ENCODE measurements around the gene NASP.

Gene NASP, protein sequence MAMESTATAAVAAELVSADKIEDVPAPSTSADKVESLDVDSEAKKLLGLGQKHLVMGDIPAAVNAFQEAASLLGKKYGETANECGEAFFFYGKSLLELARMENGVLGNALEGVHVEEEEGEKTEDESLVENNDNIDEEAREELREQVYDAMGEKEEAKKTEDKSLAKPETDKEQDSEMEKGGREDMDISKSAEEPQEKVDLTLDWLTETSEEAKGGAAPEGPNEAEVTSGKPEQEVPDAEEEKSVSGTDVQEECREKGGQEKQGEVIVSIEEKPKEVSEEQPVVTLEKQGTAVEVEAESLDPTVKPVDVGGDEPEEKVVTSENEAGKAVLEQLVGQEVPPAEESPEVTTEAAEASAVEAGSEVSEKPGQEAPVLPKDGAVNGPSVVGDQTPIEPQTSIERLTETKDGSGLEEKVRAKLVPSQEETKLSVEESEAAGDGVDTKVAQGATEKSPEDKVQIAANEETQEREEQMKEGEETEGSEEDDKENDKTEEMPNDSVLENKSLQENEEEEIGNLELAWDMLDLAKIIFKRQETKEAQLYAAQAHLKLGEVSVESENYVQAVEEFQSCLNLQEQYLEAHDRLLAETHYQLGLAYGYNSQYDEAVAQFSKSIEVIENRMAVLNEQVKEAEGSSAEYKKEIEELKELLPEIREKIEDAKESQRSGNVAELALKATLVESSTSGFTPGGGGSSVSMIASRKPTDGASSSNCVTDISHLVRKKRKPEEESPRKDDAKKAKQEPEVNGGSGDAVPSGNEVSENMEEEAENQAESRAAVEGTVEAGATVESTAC

DNA sequence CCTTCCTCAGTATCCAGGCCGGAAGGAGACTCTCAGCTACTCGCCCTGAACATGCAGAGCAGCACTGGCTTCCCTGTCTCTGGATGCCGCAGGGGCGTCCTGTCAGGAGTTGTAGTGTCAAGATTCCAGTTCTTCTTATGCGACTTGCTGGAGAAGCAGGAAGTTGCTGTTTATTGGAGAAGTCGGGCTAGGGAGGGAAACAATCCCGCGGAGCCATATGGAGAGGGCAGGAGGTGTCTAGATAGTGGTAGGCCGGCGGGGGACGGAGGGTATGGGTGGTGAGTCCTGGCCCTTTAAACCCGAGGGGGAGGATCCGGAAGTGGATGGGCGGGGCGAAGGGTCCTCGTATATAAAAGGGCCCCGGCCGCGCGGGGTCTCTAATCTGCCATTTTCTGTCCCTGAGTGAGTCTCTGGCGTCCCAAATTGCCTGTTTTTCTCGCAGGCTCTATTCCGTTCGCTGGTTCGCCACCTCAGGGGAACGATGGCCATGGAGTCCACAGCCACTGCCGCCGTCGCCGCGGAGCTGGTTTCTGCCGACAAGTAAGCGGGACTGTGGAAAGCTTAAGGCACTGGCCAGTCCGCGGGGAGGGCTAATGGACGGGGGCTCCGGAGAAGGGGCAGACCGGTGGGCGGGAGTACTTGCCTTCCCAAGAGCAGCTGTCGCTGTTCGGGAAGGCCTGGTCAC is at the start of gene NASP:
Gene NASP (plus strand): TSS at position 376 of the 685 bp plus-strand sequence. CDS start 106 bp downstream, at position 482.
- DNase-seq (ENCODE audit: low read depth in 2 of 2) = peak; percentile 89 to 90

DNA sequence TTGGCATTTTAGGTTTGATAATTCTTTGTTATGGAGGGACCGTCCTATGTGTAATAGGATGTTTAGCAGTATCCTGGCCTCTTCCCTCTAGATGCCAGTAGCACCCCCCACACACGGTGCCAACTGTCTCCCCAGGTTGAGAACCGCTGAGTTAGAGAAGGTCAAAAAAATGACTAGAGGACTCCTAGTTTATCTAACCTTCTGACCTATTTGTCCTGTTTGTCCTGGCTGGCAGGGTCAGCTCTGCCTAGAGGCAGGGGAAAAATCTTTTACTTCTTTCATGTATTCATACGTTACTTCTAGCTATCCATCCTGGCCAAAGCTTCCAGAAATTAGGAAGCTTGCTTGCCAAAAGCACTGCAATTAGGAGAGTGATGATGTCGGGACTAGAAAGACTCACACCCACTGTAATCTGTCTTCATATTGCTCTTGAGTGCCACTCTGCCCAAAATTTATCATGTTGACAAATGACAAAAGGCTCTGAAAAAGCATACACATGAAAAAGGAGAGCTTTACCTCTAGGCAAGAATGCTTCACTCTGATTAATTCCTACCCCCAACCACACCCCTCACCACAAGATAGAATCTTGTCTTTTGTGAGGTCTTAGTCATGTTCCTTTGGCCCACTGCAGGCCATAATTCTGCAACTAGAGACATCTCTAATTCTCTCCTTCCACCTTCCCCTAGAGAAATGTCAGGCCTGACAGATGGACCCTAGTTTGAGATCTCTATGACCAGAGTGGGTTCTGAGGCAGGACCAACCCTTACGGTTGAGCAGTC is 47.7 kb upstream of the NASP start:
- no peak for DNase-seq (ENCODE audit: low read depth in 2 of 2)

DNA sequence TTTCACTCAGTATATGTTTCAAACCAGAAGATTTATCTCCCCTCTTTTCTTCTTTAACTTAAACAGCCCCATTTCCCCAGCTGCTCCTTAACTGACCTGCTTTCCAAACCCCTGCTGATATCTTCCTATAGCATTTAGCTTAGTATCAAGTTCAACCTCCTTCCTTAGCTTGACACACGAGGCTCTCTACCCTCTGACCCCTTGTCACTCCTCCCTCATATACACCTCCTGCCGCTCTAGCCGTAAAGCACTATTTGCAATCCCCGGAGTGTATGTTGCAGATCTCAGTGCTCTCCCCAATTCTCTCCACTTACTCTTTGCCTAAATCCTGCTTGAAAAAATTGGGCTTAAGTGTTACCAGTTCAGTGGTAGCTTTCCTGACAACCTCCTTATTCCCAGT is 47.0 kb upstream of the NASP start:
- no peak for DNase-seq (ENCODE audit: low read depth in 2 of 2)

DNA sequence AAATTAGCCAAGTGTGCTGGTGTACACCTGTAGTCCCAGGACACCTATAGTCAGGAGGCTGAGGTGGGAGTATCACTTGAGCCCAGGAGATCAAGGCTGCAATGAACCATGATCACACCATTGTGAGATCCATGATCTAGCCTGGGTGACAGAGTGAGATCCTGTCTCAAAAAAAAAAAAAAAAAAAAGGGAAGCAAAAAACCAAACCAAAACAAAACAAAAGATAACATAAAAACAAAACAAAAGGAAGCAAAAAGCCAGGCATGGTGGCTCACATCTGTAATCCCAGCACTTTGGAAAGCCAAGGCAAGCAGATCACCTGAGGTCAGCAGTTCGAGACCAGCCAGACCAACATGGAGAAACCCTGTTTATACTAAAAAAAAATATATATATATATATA is 42.6 kb upstream of the NASP start:
- no peak for DNase-seq (ENCODE audit: low read depth in 2 of 2)

DNA sequence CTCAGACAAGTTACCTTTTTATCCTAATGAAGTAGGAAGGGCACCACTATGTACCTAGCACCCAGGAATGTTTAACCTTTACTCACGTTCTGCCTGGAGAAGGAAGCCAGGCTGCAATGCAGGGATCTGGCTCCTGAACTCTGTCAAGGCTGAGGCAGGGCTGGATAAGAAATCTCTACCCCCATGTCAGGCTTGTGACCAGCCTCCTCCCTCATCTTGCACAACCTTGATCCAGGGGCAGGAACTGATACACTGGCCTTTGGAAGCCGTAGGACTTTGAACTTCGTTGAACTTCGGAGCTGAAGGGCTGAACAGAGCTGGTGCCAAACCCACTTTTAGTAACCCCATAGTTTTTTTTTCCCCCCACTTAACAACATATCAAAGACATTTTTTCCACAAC is 41.2 kb upstream of the NASP start:
- no peak for DNase-seq (ENCODE audit: low read depth in 2 of 2)

DNA sequence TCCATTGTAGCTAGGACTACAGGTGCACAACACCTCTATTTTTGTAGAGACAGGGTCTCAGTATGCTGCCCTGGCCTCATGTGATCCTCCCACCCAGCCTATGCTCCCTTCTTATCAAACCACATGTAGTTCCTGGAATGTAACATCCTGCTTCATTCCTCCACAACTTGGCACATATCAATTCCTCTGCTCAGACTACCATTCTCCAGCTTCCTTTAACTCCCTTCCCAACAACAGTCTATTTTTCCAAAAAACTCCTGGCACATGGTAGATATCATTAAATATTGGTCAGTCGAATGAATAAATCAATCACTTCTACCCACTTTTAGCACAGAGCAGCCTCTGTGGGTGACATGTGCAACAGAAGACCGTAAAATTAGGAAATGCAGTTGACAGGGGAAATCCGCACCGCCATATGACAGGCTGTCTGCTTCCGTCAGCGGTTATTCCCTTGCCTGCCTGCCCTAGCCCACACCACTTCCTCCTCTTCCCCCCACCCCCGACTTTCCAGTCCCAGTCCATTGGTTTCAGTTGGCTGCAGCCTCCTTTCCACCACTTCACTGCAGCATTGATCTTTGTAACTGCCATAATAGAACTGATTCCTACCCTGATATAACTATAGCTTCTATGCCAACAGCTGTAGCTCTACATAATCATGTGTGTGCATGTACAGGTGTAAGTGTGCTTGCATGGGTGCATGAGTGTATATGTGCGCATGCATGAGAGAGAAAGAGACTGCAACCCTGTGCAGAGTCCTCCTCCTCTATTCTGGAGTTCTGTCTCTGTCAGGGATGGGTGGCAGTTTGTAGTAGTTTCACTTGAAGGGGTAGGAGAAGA is 40.0 kb upstream of the NASP start:
- DNase-seq (ENCODE audit: low read depth in 2 of 2) = peak; percentile 40 to 47

DNA sequence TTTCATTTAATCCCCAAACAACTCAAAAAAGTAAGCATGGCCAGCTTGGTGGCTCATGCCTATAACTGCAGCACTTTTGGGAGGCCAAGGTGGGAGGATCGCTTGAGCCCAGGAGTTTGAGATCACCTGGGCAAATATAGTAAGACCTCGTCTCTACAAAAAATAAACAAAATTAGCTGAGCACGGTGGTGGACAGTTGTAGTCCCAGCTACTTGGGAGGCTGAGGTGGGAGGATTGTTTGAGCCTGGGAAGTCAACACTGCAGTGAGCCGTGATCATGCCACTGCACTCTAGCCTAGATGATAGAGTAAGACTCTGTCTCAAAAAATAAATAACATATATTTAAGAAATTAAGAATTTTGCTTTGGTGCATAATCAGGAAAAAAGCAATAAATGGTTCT is 39.3 kb upstream of the NASP start:
- no peak for DNase-seq (ENCODE audit: low read depth in 2 of 2)

DNA sequence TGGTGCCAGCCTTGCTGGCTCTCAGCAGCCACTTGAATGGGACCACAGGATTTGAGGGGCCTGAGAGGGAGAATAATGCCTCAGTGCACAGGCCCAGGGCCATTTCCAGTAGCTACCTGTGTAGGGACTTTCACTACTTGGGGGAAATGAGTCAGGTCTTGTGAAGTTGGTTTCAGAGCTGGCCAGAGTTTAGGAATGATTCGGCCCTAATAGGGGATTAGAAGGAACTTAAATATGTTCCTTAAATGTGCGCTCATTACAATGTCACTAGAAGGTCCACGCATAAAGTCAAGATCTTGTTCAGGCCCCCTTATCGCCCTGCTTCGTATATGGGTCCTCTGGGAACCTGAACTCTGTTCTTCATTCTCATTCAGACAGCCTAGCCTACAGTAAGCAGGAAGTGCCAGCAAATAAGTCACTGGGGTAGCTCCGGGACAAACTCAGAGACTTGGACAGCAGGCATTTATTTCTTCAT is 38.8 kb upstream of the NASP start:
- DNase-seq (ENCODE audit: low read depth in 2 of 2) = no peak

DNA sequence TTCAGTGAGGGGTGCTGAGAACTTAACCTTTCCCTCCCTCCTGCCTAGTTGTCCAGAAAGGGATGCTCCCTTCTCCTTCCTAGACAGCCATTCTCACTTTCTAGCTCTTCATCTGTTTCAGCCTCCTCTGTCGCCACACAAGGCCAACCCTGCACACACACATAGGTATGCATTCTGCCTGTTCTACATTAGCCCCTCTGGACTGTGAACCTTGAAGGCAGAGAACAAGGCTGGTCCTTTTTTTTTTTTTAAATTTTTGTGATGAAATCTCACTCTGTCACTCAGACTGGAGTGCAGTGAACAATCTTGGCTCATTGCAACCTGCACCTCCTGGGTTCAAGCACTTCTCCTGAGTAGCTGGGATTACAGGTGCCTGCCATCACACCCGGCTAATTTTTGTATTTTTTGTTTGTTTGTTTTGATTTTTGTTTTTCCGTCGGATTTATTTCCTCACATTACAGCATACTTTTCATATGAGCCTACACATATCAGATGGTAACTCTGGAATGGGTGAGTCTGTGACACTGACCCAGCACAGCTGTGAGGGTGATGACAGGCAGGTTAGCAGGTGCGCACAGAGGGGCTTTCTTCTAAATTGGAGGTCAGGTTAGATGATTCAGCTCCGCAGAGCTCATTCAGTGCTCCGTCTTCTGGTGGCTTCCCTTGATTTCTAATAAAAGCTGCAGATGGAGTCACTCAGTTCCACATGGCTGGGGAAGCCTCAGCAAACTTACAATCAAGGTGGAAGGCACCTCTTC is 38.1 kb upstream of the NASP start:
- DNase-seq (ENCODE audit: low read depth in 2 of 2) = no peak

DNA sequence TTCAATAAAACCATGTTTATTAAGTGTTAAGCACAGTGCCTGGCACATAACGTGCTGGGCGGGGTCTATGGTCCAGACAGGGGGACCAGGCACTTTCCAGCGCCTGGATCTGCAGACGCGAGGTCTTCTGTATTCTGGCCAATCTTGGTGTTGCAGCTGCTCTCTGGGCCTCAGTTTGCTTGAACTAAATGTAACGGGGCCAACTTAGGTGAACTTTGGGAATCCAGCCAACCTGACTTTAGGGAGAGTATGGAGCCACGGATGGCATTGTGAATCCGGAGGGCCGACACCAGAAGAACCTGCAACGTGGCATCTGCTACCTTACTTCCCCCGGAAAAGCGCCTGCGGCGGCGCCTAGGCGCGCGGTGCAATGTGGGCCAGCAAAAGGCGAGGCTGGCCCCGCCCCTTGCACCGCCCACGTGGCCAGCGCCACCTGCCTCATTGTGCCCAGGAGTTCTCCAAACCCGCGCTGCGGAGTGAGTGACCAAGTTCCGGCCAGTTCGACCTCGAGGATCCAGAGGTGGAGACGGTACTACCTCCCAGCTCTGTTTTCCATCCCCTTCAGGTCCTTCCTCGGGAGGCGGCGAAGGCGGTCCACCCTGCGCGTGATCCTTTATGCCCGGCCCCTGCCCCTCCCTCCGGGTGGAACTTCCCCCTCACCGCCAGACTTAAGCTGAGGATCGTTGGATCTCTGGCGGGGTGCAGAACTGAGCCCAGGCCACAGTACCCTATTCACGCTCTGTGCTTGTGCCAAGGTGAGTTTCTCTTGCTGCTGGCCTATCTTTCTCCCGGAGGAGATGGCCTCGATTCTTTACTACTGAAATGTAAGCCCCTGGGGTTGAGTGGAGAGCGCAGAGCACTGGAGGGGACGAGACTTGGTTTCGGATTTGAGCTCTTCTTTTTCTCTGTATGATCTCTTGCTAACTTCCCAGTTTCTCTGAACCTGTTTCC is 33.2 kb upstream of the NASP start, which contains the start of gene AKR1A1:
Gene AKR1A1 (plus strand): TSS at position 426 of the 951 bp plus-strand sequence. CDS start 10,969 bp downstream, outside the sequence.
- peak; percentile 72 to 73 for DNase-seq (ENCODE audit: low read depth in 2 of 2)

DNA sequence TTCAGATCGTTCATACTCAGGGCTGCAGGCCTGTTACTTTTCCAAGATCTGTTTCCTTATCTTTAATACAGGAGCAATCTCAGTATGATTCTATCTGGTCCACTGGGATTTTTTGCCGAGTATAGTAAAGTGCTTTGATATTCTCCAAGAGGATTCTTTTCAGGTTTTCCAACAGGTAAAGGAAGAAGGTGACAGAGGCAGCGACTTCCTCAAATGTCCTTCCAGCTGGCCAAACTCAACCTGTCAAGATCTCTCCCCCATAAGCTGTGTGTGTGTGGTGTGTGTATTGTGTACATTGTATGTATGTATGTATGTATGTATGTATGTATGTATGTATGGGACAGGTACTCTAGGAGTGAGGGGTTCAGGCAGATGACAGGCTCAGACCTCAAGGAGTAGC is 32.2 kb upstream of the NASP start:
- DNase-seq (ENCODE audit: low read depth in 2 of 2) = no peak

DNA sequence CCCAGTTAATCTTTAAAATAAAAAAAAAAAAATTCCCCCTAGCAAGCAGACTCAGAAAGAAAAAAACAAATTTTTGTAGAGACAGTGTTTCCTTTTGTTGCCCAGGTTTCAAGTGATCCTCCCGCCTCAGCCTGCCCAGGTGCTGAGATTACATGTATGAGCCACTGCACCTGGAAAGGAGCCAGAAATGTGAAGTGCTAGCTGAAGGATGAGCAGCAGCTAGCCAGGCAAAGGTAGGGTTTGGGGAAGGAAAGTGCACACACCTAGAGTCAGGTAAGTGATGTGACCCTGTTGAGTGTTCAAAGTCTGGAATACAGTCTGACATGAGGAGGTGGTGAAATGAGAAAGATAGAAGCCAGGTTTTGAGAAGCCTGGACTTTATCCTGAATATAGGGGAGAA is 31.5 kb upstream of the NASP start:
- DNase-seq (ENCODE audit: low read depth in 2 of 2) = no peak

DNA sequence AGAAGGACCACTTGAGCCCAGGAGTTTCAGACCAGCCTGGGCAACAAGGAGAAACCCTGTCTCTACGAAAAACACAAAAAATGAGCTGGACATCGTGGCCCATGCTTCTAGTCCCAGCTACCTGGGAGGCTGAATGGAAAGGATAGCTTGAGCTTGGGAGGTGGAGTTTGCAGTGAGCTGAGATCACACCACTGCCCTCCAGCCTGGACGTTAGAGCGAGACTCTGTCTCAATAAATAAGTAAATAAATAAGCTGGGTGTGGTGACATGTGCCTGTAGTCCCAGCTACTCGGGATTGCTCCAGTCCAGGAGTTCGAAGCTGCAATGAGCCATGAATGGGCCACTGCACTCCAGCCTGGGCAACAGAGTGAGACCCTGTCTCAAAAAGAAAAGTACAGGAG is 29.6 kb upstream of the NASP start:
- no peak for DNase-seq (ENCODE audit: low read depth in 2 of 2)

DNA sequence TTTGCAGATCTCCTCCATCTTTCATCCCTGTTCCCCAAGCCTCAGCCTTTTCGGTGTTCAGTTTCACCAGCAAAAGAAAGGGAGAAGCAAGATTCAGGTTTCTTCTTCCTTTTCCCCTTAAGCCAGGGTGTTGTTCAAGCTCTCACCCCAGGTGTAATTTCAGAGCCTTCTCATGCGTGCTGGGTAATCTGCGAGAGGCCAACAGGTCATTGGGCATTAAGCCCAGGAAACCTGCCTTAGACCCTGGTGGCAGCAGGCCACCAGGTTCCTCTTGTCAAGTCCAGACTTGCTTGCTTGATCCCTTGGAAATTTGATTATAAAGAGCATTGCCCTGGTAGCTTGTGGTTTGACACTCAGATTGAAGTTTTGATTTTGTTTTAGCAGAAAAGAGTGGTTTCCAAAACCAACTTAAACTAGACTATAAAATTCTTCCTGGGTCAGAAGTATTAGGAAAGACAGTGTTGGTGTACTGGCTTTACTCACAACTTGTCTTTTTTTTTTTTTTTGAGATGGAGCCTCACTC is 26.4 kb upstream of the NASP start:
- no peak for DNase-seq (ENCODE audit: low read depth in 2 of 2)

DNA sequence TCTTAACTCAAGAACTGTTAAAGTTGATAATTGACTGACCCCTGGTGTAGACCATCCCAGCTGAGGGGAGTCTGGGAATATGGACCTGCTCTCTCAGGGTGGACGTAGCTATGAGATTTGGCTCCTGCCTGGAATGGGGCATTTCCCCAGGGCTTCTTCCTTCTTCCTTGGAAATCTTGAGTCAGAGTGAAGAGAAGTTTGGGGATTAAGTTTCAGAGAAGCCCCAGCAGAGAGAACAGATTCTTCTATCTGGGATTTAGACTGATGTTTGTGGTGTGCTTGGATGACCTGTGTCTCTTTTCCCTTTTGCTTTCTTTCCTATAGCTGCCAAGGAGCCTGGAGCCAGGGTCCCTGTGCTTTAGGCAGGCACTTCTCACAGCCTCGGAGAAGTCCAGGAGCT is 20.0 kb upstream of the NASP start:
- DNase-seq (ENCODE audit: low read depth in 2 of 2) = no peak

DNA sequence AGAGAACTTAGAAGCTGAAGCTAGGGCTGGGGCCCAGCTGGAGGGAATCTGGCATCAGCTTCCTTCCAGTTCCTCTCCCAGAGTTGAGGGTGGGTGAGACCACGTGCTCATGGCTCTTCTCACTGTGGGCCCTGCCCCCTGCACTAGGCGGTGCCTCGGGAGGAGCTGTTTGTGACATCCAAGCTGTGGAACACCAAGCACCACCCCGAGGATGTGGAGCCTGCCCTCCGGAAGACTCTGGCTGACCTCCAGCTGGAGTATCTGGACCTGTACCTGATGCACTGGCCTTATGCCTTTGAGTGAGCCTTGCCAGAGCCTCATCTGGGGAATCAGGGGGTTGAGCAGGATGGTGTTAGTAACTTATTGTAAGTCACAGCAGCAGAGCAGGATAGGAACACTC is 17.1 kb upstream of the NASP start:
- no peak for DNase-seq (ENCODE audit: low read depth in 2 of 2)

DNA sequence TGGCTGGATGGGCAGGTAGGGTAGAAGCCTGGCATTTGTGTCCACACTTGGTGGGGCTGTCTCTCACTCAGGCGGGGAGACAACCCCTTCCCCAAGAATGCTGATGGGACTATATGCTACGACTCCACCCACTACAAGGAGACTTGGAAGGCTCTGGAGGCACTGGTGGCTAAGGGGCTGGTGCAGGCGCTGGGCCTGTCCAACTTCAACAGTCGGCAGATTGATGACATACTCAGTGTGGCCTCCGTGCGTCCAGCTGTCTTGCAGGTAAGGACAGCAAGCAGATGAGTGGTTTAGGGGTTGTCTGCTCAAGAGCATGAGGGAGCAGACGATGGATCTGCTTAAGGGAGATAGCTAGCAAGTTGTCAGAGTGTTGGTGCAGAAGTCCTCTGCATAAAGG is 15.9 kb upstream of the NASP start:
- DNase-seq (ENCODE audit: low read depth in 2 of 2) = no peak

DNA sequence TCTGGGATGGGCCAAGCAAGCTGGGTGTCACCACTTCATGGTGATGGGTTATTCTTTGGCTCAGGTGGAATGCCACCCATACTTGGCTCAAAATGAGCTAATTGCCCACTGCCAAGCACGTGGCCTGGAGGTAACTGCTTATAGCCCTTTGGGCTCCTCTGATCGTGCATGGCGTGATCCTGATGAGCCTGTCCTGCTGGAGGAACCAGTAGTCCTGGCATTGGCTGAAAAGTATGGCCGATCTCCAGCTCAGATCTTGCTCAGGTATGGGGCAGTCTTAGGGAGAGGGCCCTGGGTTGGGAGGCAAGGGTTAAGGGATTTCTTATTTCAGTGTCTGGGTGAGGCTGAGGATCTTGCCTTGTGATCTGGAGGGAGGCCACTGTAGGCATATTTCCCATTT is 15.4 kb upstream of the NASP start:
- no peak for DNase-seq (ENCODE audit: low read depth in 2 of 2)

Measured in stimulated activated CD8-positive, alpha-beta memory T cell treated with anti-CD3 and anti-CD28 coated beads, Interleukin-7, amount 100 ng/mL, for 1 hour (primary cell).